Activated T-helper 1 cell treated with anti-CD3 and anti-CD28 coated beads, Interleukin-2, amount 50 U/mL, for 16 hours (primary cell): Measurements from ENCODE around the gene SVOPL.

Source experiments
- DNase-seq, 2 donors: peaks; one replicate each; pipeline ENCODE4 v3.0.0-alpha.2; 2020; ENCODE audit warnings: low read depth in 1 of 2, low spot score in 1 of 2

Gene SVOPL

GRCh38 chr7:138610671-138611170, 90.4 kb downstream of the SVOPL start:
- DNase-seq: no peak

DNA sequence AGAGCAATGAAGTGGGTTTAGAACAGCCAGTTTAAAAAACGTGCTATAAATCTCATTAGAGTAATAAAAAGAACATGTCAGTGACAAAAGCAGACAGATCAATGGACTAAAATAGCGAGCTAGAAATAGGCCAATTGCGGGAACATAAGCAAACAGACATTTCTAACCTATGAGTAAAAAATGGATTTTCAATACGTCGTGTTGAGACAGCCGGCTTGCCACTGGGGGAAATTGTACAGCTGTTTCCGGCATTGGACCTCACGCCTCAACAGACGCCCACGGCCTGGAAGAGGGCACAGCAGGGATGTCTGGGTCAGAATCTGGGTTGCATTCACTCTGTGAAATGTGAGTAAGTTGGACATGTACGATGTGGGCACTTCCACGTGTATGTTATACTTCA, 92.9 kb downstream of the SVOPL start:
- DNase-seq: no peak

GRCh38 chr7:138607216-138608126, 93.7 kb downstream of the SVOPL start:
- DNase-seq: no peak

GRCh38 chr7:138606236-138606635, 94.9 kb downstream of the SVOPL start:
- DNase-seq: no peak

GRCh38 chr7:138603549-138604318, 97.4 kb downstream of the SVOPL start:
- no peak for DNase-seq

GRCh38 chr7:138602451-138602850, 98.7 kb downstream of the SVOPL start:
- no peak for DNase-seq

- no peak for DNase-seq
These were observed 105.7 kb downstream of the SVOPL start for GRCh38 chr7:138595454-138595853.

DNA sequence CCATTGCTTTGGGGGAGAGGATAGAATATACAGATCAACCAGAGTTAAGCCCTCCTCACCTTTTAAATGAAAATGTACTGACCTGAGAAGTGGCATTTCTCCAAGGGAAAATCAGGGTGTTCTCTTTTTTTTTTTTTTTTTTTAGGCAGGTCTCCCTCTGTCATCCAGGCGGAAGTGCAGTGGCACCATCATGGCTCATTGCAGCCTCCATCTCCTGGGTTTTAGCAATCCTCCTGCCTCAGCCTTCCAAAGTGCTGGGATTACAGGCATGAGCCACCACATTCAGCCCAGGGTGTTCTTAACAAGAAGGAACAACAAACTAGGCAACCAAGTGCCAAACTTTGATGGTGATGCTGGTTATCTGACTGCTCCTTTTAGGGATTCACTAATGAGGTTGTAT, 111.0 kb downstream of the SVOPL start:
- DNase-seq: no peak

- DNase-seq: no peak
These were observed 112.2 kb downstream of the SVOPL start for GRCh38 chr7:138588986-138589385.

- no peak for DNase-seq
These were observed 113.7 kb downstream of the SVOPL start for GRCh38 chr7:138587485-138587884.

DNA sequence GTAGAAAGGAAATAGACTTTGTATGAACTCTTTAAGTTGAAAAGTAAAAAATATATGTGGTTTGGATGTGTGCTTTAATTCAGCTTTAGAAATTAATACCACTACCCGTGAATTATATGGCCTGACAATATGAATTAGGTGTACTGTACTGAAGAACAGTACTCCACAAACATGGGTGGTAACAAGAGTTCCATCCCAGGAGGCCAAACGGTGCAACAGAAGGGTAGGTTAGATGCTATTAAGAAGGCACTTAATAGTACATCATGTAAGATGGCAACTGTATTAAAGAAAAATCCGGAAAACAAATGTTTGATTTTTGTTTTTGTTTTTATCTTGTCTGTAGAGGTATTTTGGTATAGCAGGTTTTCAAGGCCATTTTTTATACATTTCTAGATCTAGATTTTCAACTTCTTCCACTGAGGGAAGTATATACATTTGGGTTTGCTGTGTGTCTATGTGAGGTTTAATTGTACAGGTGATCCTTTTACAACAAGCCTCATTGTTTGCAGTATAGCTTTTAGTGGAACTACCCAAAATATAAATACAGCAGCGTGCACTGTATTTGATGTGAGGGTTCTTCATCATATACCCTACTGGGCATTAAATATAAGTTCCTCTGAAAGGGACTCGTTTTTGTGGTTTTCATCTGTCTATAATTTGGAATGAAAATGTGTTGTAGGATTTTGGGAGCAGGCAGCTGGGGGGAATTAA, 115.7 kb downstream of the SVOPL start:
- no peak for DNase-seq

GRCh38 chr7:138584696-138585095, 116.5 kb downstream of the SVOPL start:
- DNase-seq: no peak

GRCh38 chr7:138584283-138584682, 116.9 kb downstream of the SVOPL start:
- DNase-seq: no peak

GRCh38 chr7:138581065-138581464, 120.1 kb downstream of the SVOPL start:
- DNase-seq: no peak

GRCh38 chr7:138579671-138580070, 121.5 kb downstream of the SVOPL start:
- DNase-seq: no peak

DNA sequence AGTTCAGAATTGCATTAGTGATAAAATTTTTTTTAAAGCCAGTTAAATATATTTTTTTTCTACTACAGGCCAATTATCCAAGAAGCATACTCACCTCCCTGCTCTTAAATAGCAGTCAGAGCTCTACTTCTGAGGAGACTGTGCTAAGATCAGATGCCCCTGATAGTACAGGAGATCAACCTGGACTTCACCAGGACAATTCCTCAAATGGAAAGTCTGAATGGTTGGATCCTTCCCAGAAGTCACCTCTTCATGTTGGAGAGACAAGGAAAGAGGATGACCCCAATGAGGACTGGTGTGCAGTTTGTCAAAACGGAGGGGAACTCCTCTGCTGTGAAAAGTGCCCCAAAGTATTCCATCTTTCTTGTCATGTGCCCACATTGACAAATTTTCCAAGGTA, 122.0 kb downstream of the SVOPL start:
- no peak for DNase-seq

GRCh38 chr7:138575897-138576428, 125.2 kb downstream of the SVOPL start:
- no peak for DNase-seq

DNA sequence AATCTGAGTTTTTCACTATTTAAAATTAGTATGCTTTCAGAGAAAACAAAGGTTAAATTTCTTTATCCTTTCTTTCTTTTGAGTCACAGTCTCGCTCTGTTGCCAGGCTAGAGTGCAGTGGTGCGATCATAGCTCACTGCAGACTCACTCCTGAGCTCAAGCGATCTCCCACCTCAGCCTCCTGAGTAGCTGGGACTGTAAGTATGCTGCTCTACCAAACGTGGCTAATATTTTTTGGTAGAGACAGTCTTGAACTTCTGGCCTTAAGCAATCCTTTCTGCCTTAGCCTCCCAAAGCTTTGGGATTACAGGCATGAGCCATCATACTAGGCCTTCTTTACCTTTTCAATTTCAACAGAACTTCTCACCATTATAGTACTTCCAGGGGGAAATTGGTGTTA, 127.4 kb downstream of the SVOPL start:
- DNase-seq: no peak

GRCh38 chr7:138570715-138571114, 130.4 kb downstream of the SVOPL start:
- DNase-seq: no peak

- DNase-seq: no peak
These were observed 131.7 kb downstream of the SVOPL start for GRCh38 chr7:138569418-138569817.

DNA sequence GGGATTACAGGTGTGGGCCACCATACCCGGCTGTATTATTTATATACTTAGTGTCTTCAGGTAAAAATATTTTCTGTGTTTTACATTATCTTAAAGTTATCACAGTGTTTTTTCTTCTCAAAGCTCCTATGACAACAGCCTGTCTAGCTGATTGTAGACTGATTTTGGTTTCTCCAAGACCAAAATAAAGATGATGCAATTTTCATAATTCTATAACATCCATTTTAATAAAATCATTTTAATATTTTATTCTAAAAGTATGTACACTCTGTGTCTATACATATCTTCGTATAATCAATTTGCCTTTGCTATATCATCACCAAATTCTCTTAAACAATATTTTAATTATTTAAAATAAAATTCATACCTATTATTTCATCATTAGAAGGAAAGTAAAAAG, 132.5 kb downstream of the SVOPL start:
- DNase-seq: no peak
